GM18520 (cell line): Measurements from ENCODE around the gene RASL12.
A peak's percentile ranks its signal among the peaks of the same experiment; 100 is the strongest.
"Not testable (repeated sequence)": the region's sequence is repeated elsewhere in the genome, so short reads cannot be mapped to it uniquely, and the experiment has no call there.

Source experiments
- ATAC-seq: cut with Tn5 transposase; IDR thresholded peaks from one replicate; pipeline ENCODE4 v1.9.1; 2021; ENCODE audit not compliant: unreplicated experiment

The RASL12 gene

GRCh38 chr15:65032801-65033537 is 34.8 kb downstream of the RASL12 start:
- no peak for ATAC-seq

GRCh38 chr15:65029736-65030208 is 38.0 kb downstream of the RASL12 start:
- ATAC-seq: no peak

GRCh38 chr15:65028921-65029735 is 38.7 kb downstream of the RASL12 start, which contains the start of gene MTFMT:
Gene MTFMT, minus strand, starts transcription at chr15:65029639. Its CDS starts 26 bp downstream, at chr15:65029613.
- peak; percentile 63 for ATAC-seq

- no peak for ATAC-seq
Observed at GRCh38 chr15:65028338-65028737, 39.5 kb downstream of the RASL12 start.

- ATAC-seq: no peak
Observed at GRCh38 chr15:65027593-65027992, 40.2 kb downstream of the RASL12 start.

GRCh38 chr15:65026756-65027155 is 41.0 kb downstream of the RASL12 start:
- ATAC-seq: no peak

- no peak for ATAC-seq
Observed at GRCh38 chr15:65021488-65021887, 46.3 kb downstream of the RASL12 start.

- no peak for ATAC-seq
Observed at GRCh38 chr15:65020419-65020818, 47.4 kb downstream of the RASL12 start.

- not testable (repeated sequence) for ATAC-seq
Observed at GRCh38 chr15:65011198-65011597, 56.6 kb downstream of the RASL12 start.

- no peak for ATAC-seq
Observed at GRCh38 chr15:65008983-65009382, 58.8 kb downstream of the RASL12 start.

GRCh38 chr15:65006876-65007275 is 60.9 kb downstream of the RASL12 start:
- ATAC-seq: no peak

- no peak for ATAC-seq
Observed at GRCh38 chr15:65004993-65005392, 62.8 kb downstream of the RASL12 start.
